NCI-H128 (cell line): ENCODE measurements around the gene C6orf89.
"Not testable (repeated sequence)": the region's sequence is repeated elsewhere in the genome, so short reads cannot be mapped to it uniquely, and the experiment has no call there.

Experiments
- DNase-seq: peaks from one replicate; lab custom pipeline; 2025; ENCODE audit not compliant: unreplicated experiment; lab: John Stamatoyannopoulos, UW

Gene C6orf89

DNA sequence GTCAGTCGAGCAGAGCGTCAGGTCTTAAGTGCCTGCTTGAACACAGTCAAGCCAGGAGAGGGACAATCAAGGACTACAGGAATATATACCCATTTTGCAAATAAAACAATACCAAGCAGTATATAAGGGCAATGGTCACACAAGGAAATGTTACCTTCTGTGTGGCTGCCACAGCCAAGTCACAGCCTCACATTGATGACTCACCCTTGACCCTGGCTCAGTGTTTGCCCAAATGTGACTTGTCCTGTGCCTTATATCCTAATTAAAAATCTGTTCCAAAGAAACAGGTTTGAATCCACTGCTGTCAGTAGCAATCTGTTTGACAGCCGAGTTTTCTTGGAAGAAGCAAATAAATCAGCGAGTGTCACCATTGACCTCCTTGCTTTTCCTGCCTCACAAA, 34.3 kb downstream of the C6orf89 start:
- no peak for DNase-seq

DNA sequence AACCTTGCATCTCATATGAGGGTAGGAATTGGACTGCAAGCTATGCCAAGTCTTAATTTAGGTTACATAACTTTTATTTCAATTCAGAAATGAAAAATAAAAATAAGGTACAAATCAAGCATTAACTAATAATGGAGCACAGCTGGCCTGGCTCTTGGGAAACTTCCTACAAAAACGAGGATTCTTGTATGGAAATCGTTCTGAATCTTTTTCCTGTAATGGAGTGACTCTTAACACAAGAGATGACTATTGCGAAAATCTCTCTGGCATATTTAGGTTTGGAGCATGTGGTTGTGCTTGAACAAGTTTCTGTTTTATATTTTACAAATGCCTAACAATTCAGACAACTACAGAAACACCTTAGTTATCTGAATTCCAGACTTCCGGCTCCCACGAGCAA, 34.8 kb downstream of the C6orf89 start:
- no peak for DNase-seq

DNA sequence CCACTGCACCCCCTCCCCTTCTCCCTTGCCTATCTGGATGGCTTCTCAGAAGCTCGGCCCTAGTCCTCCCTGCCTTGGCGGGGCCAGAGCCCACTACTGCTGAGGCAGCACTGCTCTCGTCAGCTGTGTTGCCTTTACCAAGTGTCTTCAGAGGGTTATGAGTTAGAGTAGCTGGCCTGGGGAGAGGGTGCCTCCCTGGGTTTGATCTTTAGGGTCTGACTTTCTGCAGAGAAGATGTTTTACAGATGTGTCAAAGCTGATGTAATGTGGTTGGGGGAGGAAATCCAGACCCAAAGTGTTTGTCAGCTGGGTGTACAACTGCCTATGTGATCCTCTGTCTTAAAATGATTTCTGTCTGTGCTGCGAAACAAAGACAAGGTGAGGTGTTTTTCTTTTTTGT, 38.4 kb downstream of the C6orf89 start:
- no peak for DNase-seq

DNA sequence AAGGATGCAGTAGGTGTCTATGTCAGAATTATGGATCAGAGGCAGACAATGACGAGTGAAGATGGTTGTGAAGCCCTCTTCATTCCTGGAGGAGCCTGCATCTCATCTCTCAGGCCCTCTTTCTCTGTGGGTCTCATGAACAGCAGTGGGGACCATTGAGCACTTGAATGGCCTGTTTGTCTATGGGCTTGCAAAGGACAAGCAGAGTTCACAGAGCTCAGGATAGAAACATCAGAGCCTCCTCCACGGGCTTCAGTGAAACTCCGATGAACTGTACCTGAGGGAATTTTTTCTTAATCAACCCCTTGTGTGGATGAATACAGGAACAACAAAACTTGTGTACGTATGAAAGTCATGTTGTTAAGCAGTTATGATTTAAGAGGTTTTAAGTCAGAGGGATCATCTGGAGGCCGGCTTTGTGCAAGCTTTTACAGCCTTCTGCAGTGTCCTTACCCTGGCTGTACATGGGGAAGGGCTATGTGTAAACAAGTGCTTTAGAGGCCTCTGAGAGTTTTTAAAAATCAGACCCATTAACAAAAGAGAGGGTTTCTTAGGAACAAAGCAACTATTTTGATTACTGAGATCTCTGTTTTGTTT, 39.1 kb downstream of the C6orf89 start:
- no peak for DNase-seq

DNA sequence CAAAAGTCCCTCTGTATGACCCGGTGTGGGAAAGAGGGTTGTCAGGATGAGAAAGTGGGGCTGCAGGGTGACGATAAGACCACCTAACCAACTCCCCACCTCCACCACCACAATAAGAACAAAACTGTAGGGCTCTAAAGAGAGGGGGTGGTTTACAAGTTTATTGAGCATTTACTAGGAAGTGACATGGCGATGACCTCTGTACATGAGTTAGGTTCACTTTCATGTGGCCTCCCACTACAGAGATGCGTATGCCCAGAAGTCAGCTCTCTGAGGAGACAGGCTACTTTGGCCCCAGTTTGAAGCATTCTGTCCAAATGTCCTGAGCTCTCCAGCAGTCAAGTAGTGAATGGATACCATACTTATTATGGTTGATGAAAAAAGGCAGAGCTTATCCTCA, 40.1 kb downstream of the C6orf89 start:
- DNase-seq: no peak

DNA sequence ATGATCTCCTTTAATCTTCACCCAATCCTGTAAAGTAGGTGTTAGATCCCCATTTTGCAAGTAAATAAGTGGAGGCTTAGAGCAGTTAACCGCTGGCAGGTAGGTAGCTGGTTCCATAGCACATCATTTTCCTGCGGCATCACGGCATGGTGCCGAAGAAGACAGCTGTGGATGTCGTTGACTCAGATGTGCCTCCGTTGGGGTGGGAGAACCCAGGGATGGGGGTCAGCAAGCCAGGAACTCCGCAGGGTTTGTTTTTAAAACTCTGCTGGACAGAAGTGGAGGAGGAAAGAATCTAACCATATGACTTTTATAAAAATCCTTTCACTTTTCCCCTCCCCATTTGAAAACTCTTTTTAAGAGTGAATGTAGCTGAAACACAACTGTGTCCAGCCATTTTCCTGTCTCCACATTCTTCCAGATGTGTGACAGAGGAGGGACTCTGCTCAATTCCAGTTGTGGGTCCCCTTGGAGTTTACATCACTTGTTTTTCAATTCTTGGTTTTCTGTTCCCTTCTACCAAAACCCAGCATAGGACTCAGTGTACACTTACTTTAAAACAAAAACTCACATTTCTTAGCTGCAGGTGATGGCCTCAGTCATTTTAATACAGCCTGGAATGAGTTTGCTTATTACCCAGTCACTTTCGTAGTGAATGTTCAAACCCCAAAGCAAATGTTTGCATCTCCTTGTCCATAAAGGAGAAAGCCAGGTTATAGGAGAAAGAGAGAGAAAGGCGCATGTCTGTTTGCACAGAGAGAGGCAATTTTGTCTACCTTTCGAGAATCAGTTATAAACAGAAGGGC, 41.2 kb downstream of the C6orf89 start:
- DNase-seq: no peak

DNA sequence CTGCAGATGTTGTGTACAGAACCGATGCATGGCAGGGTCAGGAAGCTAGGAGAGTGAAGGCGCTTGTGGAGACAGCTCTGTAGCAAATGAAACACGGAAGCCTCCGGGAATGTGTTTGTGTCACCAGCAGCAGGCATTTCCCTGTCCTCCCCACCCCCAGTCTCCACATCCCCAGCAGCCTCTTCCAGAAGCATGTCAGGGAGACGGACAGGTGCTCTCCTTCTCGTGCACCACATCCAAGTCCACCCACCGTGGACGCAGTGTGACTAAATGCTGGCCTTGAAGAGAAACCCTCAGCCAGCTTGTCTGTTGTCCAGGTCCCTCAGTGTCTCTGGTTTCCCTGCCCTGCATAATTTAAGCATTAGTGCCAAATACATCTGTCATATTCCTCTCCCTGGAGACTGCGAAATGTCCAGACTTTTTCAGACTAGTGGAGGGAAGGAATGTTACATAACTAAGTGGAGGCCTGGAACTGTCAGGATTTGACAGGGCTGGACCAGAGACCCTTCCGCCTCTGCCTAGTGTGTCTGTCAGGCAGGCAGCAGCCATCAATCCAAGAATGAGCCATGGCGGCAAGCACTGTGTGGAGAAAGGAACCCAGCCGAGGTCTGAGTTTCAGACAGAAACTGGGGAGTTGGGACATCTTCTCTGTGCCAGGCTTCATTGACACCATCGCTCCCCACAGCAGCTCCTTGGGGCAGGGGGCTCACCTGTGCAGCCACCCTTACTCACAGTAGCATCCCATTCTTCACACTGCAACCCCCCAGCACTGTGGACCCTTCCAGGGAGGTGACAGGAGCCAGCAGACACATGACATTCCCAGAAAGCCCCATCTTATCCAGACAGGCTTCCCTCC, 42.2 kb downstream of the C6orf89 start:
- no peak for DNase-seq

DNA sequence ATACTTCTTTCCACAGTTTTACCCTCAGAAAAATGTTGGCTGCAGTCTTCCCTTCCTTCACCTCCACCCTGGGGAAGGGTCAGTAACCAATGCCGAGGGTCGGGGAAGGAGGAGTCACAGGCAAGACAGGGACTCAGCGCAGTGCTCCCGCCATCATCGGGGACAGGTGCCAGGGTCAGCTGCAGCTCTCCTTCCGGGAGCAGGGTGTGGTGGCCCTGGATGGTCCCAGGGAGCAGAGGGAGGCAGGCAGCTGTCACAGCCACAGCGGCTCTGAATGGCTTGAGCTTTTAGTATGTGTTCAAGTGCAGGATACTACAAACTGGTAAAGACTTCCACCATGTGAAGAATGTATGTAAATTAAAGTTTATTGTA, 42.8 kb downstream of the C6orf89 start:
- DNase-seq: no peak

DNA sequence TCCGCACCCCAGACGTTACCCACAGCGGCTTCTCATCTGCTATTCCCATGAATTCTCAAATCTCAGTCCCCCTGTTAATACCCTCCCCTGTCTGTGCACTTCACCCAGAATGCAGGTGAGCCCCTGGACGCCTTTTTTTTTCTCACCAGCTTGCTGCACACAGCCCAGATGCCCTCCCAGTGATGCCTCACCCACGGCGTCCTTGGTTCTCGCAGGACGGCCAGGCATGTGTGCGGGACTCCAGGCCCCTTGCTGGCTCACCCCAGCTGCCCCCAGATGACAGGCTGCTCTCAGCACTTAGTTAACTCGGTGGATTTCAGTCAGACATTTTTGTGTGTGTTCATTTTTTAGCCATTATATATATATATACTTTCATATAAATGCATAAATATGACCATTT, 43.4 kb downstream of the C6orf89 start:
- no peak for DNase-seq

DNA sequence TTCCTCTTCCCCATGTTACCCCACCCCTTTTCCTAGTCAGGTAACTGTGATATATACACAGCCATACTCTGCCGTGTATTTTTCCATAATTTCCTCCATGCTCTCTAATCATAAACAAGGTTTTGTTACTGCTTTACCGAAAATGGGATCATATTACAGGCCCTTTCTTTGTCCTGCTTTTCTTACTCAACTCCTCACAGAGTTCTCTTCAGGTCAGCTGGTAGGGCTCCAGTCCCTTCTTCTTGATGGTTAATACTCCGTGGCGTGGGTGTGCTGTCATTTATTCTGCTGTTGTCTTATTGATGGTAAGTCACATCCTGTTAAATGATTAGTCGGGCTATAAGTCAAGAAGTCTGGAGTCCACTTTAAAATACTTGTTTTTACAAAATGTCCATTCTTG, 43.9 kb downstream of the C6orf89 start:
- DNase-seq: no peak

DNA sequence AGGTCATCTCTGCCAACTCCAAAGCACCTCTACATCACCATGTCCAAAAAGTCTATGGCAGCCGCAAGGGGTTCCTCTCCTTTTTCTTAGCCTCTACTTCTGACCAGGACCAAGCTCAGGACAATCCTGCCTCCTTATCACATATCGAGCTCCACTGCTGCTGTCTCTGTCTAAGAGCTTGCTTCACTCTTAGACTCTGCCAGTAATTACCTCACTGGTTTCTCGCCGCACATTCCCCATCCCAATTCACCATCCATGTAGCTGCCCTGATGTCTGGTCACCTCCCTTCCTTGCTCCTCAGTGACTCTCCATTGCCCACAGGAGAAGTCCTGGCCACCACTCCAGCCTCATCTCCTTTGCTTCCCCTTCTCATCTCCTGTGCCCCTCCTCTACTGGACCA, 44.7 kb downstream of the C6orf89 start:
- no peak for DNase-seq

DNA sequence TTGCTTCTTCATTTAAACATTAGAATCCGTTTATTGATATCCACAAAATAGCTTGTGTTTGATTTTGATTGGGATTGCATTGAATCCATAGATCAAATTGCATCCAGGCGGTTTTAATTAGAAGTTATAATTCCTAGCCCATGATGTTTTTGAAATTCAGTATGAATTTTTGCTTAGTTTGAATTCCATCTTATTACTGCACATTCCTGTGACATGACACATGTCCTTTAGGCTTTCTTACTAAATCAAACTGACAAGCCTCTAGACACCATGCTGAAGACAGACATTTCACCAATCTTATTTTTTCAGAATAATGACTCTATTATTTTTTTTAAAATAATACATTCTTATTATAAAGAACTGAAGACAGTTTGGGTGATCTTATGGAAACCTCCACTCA, 47.4 kb downstream of the C6orf89 start:
- DNase-seq: no peak

DNA sequence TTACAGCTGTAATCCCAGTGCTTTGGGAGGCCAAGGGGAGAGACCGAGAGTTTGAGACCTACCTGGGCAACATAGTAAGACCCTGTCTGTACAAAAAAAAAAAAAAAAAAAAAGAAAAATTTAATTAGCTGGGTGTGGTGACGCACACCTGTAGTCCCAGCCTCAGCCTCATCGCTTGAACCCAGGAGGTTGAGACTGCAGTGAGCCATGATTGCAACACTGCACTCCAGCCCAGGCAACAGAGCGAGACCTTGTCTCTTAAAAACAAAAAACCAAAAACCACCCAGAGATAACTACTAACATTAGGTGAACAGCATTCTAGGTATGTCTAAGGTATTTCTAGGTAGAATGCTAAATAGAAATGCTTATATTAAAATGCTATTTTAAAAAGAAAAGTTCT, 47.8 kb downstream of the C6orf89 start:
- no peak for DNase-seq

DNA sequence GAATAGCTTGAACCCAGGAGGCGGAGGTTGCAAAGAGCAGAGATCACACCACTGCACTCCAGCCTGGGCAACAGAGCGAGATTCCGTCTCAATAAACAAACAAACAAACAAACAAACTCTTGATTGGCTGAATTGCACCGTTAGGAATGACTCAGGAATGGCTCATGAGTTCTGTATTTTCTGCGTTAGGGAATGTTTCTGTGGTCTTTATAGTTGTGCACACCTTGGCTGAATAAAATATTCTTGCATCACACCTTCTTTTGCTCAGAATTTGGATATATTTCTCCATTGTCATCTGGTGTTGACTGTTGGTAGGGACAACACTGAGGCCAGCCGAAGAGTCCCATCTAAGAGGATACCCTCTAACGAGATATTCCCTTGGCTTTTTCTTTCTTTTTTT, 49.1 kb downstream of the C6orf89 start:
- no peak for DNase-seq

DNA sequence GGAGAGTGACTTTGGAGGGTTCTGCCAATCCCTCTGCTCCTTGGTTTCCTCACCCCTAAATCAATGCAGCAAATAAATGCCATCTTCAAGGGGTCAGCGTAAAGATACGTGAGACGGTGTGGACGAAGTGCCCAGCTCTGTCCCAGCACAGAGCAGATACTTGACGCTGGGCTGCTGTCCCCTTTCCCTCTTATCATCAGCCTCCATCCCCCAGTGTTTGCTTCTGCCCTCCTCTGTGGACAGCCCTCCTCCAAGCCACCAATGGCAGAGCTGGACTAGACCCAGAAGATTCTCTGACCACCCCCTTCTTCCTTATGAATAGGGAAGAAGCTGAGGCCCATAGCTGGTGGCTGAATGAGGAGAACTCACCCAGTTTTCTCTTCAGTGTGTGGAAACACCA, 51.1 kb downstream of the C6orf89 start:
- DNase-seq: no peak

DNA sequence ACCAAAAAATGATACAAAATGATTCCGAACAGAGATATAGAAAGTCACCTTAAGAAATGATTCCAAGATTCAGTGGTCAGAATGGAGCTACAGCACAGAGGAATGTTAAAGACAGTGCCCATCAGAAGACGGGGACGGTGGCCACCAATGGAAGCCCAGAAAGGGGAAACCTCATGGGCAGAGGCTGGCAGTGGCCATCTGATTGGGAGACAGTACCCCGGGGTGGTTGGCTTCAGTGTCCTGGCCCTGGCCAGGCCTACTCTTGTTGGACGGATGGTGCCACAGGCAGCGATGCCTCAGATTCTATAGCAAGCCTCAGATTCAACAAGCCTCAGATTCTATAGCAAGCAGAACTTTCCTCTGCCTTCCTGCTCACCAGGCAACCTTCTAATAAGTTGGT, 52.1 kb downstream of the C6orf89 start:
- no peak for DNase-seq

DNA sequence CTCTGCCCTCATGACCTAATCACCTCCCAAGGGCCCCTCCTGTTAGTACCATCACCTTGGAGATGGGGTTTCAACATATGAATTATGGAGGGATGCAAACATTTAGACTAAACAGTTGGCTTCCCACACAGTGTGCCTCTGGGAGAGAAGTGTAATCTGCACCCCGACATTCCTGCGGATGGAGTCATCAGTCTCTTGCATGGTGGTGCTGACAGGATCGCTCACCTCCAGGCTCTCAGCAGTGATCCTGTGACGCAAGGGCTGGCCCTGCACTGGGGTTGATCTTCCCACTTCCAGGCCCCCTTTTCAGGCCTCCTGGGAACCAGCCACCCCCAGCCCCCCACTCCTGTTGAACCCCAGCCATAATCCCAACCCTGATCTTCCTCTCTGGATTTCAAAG, 52.8 kb downstream of the C6orf89 start:
- DNase-seq: no peak

DNA sequence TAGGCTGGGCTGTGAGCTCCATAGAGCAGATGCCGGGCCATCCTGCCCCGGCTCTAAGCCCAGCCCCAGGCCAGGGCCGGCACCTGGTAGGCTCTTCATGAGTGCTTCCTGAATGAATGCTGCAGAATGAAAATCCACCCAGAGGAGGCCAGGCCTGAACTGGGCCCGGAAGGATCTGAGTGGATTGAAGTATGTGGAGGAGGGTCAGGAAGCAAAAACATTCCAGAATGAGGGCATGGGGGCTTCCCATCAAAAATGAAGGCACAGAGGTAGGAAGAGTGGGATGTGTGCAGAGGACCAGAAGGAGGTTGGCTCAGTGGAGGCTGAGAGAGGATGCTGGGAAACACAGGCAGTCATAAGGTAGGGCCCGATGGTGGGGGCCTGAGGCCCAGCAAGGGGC, 53.3 kb downstream of the C6orf89 start:
- not testable (repeated sequence) for DNase-seq

DNA sequence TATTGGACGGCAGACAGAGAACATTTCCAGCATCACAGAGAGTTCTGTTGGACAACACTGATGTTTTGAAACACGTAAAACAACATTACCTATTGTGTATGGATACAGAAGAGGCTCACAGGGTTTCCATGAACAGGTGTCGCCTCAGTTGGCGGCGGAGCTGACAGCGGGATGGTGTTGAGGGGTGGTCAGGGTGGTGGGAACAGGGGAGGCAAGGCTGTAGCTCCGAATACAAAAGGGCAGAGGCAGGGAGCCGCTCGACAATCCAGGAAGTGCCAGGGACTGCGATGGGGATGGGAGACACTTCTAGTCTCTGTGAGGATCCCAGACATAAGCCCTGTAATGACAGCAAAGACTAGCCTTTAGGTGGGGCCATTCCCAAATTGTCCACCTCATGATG, 54.3 kb downstream of the C6orf89 start:
- DNase-seq: no peak

DNA sequence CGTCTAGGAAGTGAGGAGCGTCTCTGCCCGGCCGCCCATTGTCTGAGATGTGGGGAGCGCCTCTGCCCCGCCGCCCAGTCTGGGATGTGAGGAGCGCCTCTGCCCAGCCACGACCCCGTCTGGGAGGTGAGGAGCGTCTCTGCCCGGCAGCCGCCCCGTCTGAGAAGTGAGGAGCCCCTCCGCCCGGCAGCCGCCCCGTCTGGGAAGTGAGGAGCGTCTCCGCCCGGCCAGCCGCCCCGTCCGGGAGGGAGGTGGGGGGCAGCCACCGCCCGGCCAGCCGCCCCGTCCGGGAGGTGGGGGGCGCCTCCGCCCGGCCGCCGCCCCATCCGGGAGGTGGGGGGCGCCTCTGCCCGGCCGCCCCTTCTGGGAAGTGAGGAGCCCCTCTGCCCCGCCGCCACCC, 55.8 kb downstream of the C6orf89 start:
- DNase-seq: not testable (repeated sequence)

DNA sequence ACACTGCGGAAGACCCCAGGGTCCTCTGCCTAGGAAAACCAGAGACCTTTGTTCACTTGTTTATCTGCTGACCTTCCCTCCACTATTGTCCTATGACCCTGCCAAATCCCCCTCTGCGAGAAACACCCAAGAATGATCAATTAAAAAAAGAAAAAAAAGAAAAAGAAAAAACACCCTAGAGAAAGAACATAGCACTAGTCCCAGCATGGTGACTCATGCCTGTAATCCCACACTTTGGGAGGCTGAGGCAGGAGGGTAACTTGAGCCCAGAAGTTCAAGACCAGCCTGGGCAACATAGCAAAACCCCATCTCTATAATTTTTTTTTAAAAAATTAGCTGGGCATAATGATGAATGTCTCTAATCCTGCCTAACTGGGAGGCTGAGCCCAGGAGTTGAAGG, 56.6 kb downstream of the C6orf89 start:
- not testable (repeated sequence) for DNase-seq

DNA sequence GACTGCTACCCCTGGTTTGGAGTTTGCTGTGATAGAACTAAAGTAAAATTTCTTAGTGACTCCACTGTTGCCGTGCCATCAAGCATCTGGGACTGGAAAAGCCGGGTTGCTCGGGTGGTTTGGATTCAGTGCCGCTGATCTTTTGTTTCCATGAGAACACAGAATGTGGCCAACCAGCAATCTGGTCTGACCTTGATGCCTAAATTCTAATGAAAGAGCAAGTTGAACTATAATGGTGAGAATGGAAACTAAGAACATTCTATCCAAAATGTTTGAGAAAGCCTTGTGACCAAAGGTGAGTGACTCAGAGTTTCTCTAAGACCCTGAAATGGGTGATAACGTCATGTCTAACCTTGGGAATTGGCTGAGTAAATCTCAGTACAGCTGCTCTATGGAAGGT, 58.9 kb downstream of the C6orf89 start:
- DNase-seq: no peak
